Measurements from ENCODE around the gene HELZ.

HELZ gene

GRCh38 chr17:67243284-67243683 is 1.7 kb downstream of the HELZ start:
- no peak for DNase-seq (ENCODE audit: low read depth)
- peak overlapping the region; percentile 84 for H3K4me3 ChIP-seq (ENCODE audit: low read length)
- TF ChIP-seq, protein P1, sequence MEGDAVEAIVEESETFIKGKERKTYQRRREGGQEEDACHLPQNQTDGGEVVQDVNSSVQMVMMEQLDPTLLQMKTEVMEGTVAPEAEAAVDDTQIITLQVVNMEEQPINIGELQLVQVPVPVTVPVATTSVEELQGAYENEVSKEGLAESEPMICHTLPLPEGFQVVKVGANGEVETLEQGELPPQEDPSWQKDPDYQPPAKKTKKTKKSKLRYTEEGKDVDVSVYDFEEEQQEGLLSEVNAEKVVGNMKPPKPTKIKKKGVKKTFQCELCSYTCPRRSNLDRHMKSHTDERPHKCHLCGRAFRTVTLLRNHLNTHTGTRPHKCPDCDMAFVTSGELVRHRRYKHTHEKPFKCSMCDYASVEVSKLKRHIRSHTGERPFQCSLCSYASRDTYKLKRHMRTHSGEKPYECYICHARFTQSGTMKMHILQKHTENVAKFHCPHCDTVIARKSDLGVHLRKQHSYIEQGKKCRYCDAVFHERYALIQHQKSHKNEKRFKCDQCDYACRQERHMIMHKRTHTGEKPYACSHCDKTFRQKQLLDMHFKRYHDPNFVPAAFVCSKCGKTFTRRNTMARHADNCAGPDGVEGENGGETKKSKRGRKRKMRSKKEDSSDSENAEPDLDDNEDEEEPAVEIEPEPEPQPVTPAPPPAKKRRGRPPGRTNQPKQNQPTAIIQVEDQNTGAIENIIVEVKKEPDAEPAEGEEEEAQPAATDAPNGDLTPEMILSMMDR (conservative IDR thresholded peaks at IDR 0.05; ENCODE audit: low read depth, low read length) = no peak

DNA sequence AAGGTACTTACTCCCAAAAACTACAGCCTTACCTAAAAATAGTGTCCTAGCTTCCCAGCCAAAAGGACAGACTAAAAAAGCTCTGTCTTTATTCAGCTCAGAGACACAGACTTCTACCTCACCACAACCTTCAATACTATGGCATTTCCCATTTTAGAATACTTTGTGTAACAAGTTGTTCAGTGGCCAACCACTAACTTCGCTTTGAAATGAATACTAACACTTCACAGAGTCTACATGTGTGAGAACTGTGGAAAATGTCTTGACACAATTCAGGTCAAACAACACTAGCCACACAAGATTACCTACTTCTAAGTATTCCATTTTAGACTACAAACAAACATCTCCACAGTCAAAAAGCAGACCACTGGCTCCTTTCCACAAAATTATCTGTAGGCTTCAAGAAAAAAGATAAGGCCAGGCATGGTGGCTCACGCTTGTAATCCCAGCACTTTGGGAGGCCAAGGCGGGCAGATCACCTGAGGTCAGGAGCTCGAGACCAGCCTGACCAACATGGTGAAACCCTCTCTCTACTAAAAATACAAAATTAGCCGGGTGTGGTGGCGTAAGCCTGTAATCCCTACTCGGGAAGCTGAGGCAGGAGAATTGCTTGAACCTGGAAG is 3.2 kb downstream of the HELZ start:
- DNase-seq (ENCODE audit: low read depth) = no peak
- no peak overlapping the region for H3K4me3 ChIP-seq (ENCODE audit: low read length)
- TF ChIP-seq, protein P1 (conservative IDR thresholded peaks at IDR 0.05; ENCODE audit: low read depth, low read length) = no peak

GRCh38 chr17:67239597-67239996 is 5.4 kb downstream of the HELZ start:
- no peak overlapping the region for H3K4me3 ChIP-seq (ENCODE audit: low read length)
- TF ChIP-seq, protein P1 (conservative IDR thresholded peaks at IDR 0.05; ENCODE audit: low read depth, low read length) = no peak
- peak; percentile 79 for DNase-seq (ENCODE audit: low read depth)

GRCh38 chr17:67238991-67239390 is 6.0 kb downstream of the HELZ start:
- no peak for DNase-seq (ENCODE audit: low read depth)
- TF ChIP-seq, protein P1 (conservative IDR thresholded peaks at IDR 0.05; ENCODE audit: low read depth, low read length) = no peak
- no peak overlapping the region for H3K4me3 ChIP-seq (ENCODE audit: low read length)

GRCh38 chr17:67232441-67232840 is 12.6 kb downstream of the HELZ start:
- H3K4me3 ChIP-seq (ENCODE audit: low read length) = no peak overlapping the region
- DNase-seq (ENCODE audit: low read depth) = no peak
- TF ChIP-seq, protein P1 (conservative IDR thresholded peaks at IDR 0.05; ENCODE audit: low read depth, low read length) = no peak

- H3K4me3 ChIP-seq (ENCODE audit: low read length) = no peak overlapping the region
- DNase-seq (ENCODE audit: low read depth) = no peak
- TF ChIP-seq, protein P1 (conservative IDR thresholded peaks at IDR 0.05; ENCODE audit: low read depth, low read length) = no peak
These were observed 15.7 kb downstream of the HELZ start for GRCh38 chr17:67229109-67229955.

DNA sequence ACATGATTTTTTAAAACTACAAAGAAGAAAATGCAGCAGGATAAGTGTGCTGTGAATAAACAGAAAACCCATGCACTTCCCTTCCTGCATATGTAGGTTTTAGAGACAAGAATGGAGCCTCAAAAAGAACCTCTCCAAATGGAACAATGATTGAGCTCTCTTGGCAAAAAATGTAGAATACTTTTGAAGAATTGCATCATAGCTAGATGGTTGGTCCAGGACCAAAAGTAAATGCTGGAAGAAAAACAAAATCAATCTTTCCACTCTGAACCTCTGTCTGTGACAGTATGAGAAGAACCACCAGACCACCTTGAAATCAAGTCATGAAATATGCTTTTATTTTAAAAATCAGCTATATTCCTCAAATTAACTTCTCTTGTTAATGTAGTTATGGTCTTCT is 17.5 kb downstream of the HELZ start:
- DNase-seq (ENCODE audit: low read depth) = no peak
- TF ChIP-seq, protein P1 (conservative IDR thresholded peaks at IDR 0.05; ENCODE audit: low read depth, low read length) = no peak
- no peak overlapping the region for H3K4me3 ChIP-seq (ENCODE audit: low read length)
